Osteocyte (in vitro differentiated cells): ENCODE measurements around the gene PRELID2. TPM values are rescaled to one million over a fixed set of nuclear protein-coding genes. Genes with fewer than 3 reads are reported as not detected.

ENCODE experiments used
- DNase-seq: peaks from one replicate; pipeline ENCODE4 v3.0.0; 2021; ENCODE audit warnings: mixed read lengths; ENCODE audit not compliant: unreplicated experiment; ENCODE audit errors: extremely low spot score
- H3K27ac Mint-ChIP-seq: one replicate; pipeline ENCODE4 v1.8.0; 2021; ENCODE audit warnings: mild to moderate bottlenecking, mixed read lengths; ENCODE audit not compliant: unreplicated experiment
- H3K27me3 Mint-ChIP-seq: one replicate; pipeline ENCODE4 v1.8.0; 2021; ENCODE audit warnings: mixed read lengths; ENCODE audit not compliant: unreplicated experiment
- H3K36me3 Mint-ChIP-seq: one replicate; pipeline ENCODE4 v1.8.0; 2021; ENCODE audit warnings: mixed read lengths; ENCODE audit not compliant: unreplicated experiment
- H3K4me1 Mint-ChIP-seq: one replicate; pipeline ENCODE4 v1.8.0; 2021; ENCODE audit warnings: mixed read lengths; ENCODE audit not compliant: unreplicated experiment
- H3K4me3 Mint-ChIP-seq: one replicate; pipeline ENCODE4 v1.8.0; 2021; ENCODE audit warnings: mild to moderate bottlenecking, moderate library complexity, mixed read lengths; ENCODE audit not compliant: unreplicated experiment
- H3K9me3 Mint-ChIP-seq: one replicate; pipeline ENCODE4 v1.8.0; 2021; ENCODE audit warnings: mixed read lengths; ENCODE audit not compliant: unreplicated experiment
- CTCF ChIP-seq: fragments of 200-600 bp; sonication (generic); IDR thresholded peaks from 2 replicates; pipeline ENCODE4 v1.5.0; 2021; ENCODE audit warnings: antibody characterized with exemption, mild to moderate bottlenecking, moderate library complexity
- total RNA-seq: library from RNA; stranded (reverse); gene quantifications from 2 replicates; pipeline ENCODE4 v1.2.1, GENCODE V29; 2021

Gene PRELID2
- total RNA-seq, 1 donor from 2014 or later, result 4.7 TPM

- DNase-seq, result no peak
- Mint-ChIP-seq H3K4me3 (no peak overlapping the region), H3K27me3 (no peaks in the 10 kb centered on the region), H3K36me3 (no peaks in the 10 kb centered on the region), H3K4me1 (no peaks in the 10 kb centered on the region), H3K27ac (no peak overlapping the region), H3K9me3 (no peaks in the 10 kb centered on the region)
- TF ChIP-seq CTCF, result no peak
Measured at GRCh38 chr5:145812877-145813276, 22.3 kb downstream of the PRELID2 start.

GRCh38 chr5:145811834-145812625 is 23.1 kb downstream of the PRELID2 start:
- Mint-ChIP-seq H3K27me3 (no peaks in the 10 kb centered on the region), H3K4me3 (no peak overlapping the region), H3K4me1 (no peaks in the 10 kb centered on the region), H3K27ac (no peak overlapping the region), H3K9me3 (no peaks in the 10 kb centered on the region), H3K36me3 (no peaks in the 10 kb centered on the region)
- peak; percentile 59 for TF ChIP-seq CTCF
- no peak for DNase-seq

GRCh38 chr5:145806923-145807322 is 28.2 kb downstream of the PRELID2 start:
- no peak overlapping the region for H3K27ac Mint-ChIP-seq
- no peak for DNase-seq
- no peaks in the 10 kb centered on the region for H3K9me3 Mint-ChIP-seq
- peaks cover 2% of the 10 kb centered on the region for H3K4me1 Mint-ChIP-seq
- H3K27me3 Mint-ChIP-seq, result no peaks in the 10 kb centered on the region
- TF ChIP-seq CTCF, result no peak
- H3K36me3 Mint-ChIP-seq, result no peaks in the 10 kb centered on the region
- H3K4me3 Mint-ChIP-seq, result no peak overlapping the region

GRCh38 chr5:145805819-145806218 is 29.3 kb downstream of the PRELID2 start:
- no peak overlapping the region for H3K27ac Mint-ChIP-seq
- H3K4me3 Mint-ChIP-seq, result no peak overlapping the region
- no peak for TF ChIP-seq CTCF
- peaks cover 2% of the 10 kb centered on the region for H3K4me1 Mint-ChIP-seq
- H3K9me3 Mint-ChIP-seq, result no peaks in the 10 kb centered on the region
- H3K27me3 Mint-ChIP-seq, result no peaks in the 10 kb centered on the region
- H3K36me3 Mint-ChIP-seq, result no peaks in the 10 kb centered on the region
- no peak for DNase-seq

- Mint-ChIP-seq H3K27ac (no peak overlapping the region), H3K4me1 (peaks cover 2% of the 10 kb centered on the region), H3K36me3 (no peaks in the 10 kb centered on the region), H3K9me3 (no peaks in the 10 kb centered on the region), H3K27me3 (no peaks in the 10 kb centered on the region), H3K4me3 (no peak overlapping the region)
- no peak for DNase-seq
- TF ChIP-seq CTCF, result no peak
Measured at GRCh38 chr5:145804701-145805100, 30.4 kb downstream of the PRELID2 start.
